ENCODE measurements around the gene METTL2A. TPM values are rescaled to one million over a fixed set of nuclear protein-coding genes. Genes with fewer than 3 reads are reported as not detected.
"Not testable (repeated sequence)": the region's sequence is repeated elsewhere in the genome, so short reads cannot be mapped to it uniquely, and the experiment has no call there.

METTL2A gene
- total and polyA plus RNA-seq, 2 donors (not counting 1 experiment from before 2014, with no cell fraction given), result 17.5 to 18.7 TPM

DNA sequence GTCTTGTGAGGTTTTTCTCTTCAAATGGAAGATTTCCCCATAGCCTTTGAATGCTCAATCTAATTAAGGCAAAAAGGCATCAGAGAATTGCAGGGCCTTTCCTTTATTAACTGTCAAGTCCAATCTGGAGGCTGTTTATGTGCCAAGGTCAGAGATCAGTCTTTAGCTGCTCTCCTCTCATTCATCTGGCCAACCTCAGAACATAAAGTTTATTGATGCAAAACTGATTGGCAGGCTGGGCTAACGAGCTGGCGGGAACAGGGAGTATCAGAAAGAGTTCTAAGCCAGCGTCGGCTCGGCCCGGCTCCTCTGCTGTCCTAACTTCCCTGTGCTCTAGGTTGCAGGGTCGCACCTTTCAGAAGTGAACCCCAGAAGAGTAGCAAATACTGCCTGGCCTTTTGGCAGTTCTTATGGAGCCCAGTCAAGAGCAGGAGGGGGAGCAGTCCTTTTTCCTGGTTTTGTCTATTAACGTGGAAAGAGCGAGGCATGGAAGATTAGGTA, 47.7 kb downstream of the METTL2A start:
- H3K9ac ChIP-seq (ENCODE audit: insufficient read depth, low read length); H3K4me2 ChIP-seq (ENCODE audit: extremely low read depth, insufficient read depth, low read length); H3K27me3 ChIP-seq (ENCODE audit: control insufficient read depth, insufficient read depth, low read length); H3K27ac ChIP-seq (ENCODE audit: insufficient read depth, low read length); H3K9me3 ChIP-seq (ENCODE audit: control insufficient read depth, insufficient read depth, low read depth, low read length); H3K79me2 ChIP-seq (ENCODE audit: control insufficient read depth, insufficient read depth, low read length); H3K4me3 ChIP-seq (replicated peaks in 1 of 4; ENCODE audit: control extremely low read depth in 1 of 4, insufficient read depth in 1 of 4, low read depth in 3 of 4, low read length in 4 of 4); H4K20me1 ChIP-seq (ENCODE audit: control insufficient read depth, extremely low read depth, insufficient read depth, low read length); H2AFZ ChIP-seq (ENCODE audit: low read length); H3K36me3 ChIP-seq (ENCODE audit: control insufficient read depth, insufficient read depth, low read length); H3K4me1 ChIP-seq (ENCODE audit: control insufficient read depth, extremely low read depth, insufficient read depth, low read length): not testable (repeated sequence)
- DNase-seq (ENCODE audit: low read depth in 2 of 2), result peak in 1 of 2 donors; percentile 7

- H3K27ac ChIP-seq (ENCODE audit: insufficient read depth, low read length); H3K4me1 ChIP-seq (ENCODE audit: control insufficient read depth, extremely low read depth, insufficient read depth, low read length); H3K36me3 ChIP-seq (ENCODE audit: control insufficient read depth, insufficient read depth, low read length); H3K79me2 ChIP-seq (ENCODE audit: control insufficient read depth, insufficient read depth, low read length); H3K27me3 ChIP-seq (ENCODE audit: control insufficient read depth, insufficient read depth, low read length); H3K4me2 ChIP-seq (ENCODE audit: extremely low read depth, insufficient read depth, low read length); H3K9ac ChIP-seq (ENCODE audit: insufficient read depth, low read length); H2AFZ ChIP-seq (ENCODE audit: low read length); H3K9me3 ChIP-seq (ENCODE audit: control insufficient read depth, insufficient read depth, low read depth, low read length); H4K20me1 ChIP-seq (ENCODE audit: control insufficient read depth, extremely low read depth, insufficient read depth, low read length); DNase-seq (ENCODE audit: low read depth in 2 of 2); H3K4me3 ChIP-seq (replicated peaks in 1 of 4; ENCODE audit: control extremely low read depth in 1 of 4, insufficient read depth in 1 of 4, low read depth in 3 of 4, low read length in 4 of 4): not testable (repeated sequence)
Measured at GRCh38 chr17:62473030-62473982, 49.6 kb downstream of the METTL2A start.

DNA sequence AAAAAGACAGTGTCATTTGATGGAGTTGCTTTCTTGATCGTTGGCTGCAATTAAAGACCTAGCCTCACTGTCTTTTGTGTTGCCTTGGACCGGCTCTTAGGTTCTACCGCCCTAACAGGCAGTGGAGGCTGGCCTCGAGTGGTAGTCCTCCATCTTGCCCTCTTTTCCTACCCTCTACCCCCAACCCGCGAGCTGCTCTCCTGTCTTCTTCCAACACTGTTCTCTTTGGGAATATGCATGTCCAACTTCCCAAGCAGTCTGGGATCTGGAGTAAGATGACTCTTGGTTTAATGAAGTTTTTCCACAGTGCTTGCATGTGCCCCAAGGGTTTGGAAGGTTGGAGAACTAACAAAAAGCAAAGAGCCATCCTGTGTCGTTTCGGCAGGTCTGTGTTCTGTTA, 53.4 kb downstream of the METTL2A start:
- H3K36me3 ChIP-seq (ENCODE audit: control insufficient read depth, insufficient read depth, low read length); H4K20me1 ChIP-seq (ENCODE audit: control insufficient read depth, extremely low read depth, insufficient read depth, low read length); H3K4me1 ChIP-seq (ENCODE audit: control insufficient read depth, extremely low read depth, insufficient read depth, low read length); H3K9ac ChIP-seq (ENCODE audit: insufficient read depth, low read length); H2AFZ ChIP-seq (ENCODE audit: low read length); H3K27ac ChIP-seq (ENCODE audit: insufficient read depth, low read length); H3K9me3 ChIP-seq (ENCODE audit: control insufficient read depth, insufficient read depth, low read depth, low read length); DNase-seq (ENCODE audit: low read depth in 2 of 2); H3K27me3 ChIP-seq (ENCODE audit: control insufficient read depth, insufficient read depth, low read length): not testable (repeated sequence)
- Histone ChIP-seq H3K4me2 (ENCODE audit: extremely low read depth, insufficient read depth, low read length) (peak overlapping the region; percentile 75), H3K79me2 (ENCODE audit: control insufficient read depth, insufficient read depth, low read length) (peaks cover 28% of the 10 kb centered on the region), H3K4me3 (replicated peaks in 1 of 4; ENCODE audit: control extremely low read depth in 1 of 4, insufficient read depth in 1 of 4, low read depth in 3 of 4, low read length in 4 of 4) (peak overlapping the region; percentile 54 to 69 (median 57))

GRCh38 chr17:62477718-62478408, 54.2 kb downstream of the METTL2A start:
- not testable (repeated sequence) for H3K9me3 ChIP-seq (ENCODE audit: control insufficient read depth, insufficient read depth, low read depth, low read length); H3K4me1 ChIP-seq (ENCODE audit: control insufficient read depth, extremely low read depth, insufficient read depth, low read length); H4K20me1 ChIP-seq (ENCODE audit: control insufficient read depth, extremely low read depth, insufficient read depth, low read length); H2AFZ ChIP-seq (ENCODE audit: low read length); H3K36me3 ChIP-seq (ENCODE audit: control insufficient read depth, insufficient read depth, low read length); H3K27me3 ChIP-seq (ENCODE audit: control insufficient read depth, insufficient read depth, low read length)
- Histone ChIP-seq H3K4me2 (ENCODE audit: extremely low read depth, insufficient read depth, low read length) (peak overlapping the region; percentile 75), H3K9ac (ENCODE audit: insufficient read depth, low read length) (peak overlapping the region; percentile 67), H3K27ac (ENCODE audit: insufficient read depth, low read length) (peak overlapping the region; percentile 43), H3K4me3 (replicated peaks in 1 of 4; ENCODE audit: control extremely low read depth in 1 of 4, insufficient read depth in 1 of 4, low read depth in 3 of 4, low read length in 4 of 4) (peak overlapping the region; percentile 54 to 69 (median 57)), H3K79me2 (ENCODE audit: control insufficient read depth, insufficient read depth, low read length) (peaks cover 35% of the 10 kb centered on the region)
- DNase-seq (ENCODE audit: low read depth in 2 of 2), result peak in 1 of 2 donors; percentile 7
